Measurements from ENCODE around the gene PKNOX2. TPM values are rescaled to one million over a fixed set of nuclear protein-coding genes. Genes with fewer than 3 reads are reported as not detected.

PKNOX2 gene
- total RNA-seq, 6 experiments from 2014 or later, result 0.10 TPM; not detected in 5

DNA sequence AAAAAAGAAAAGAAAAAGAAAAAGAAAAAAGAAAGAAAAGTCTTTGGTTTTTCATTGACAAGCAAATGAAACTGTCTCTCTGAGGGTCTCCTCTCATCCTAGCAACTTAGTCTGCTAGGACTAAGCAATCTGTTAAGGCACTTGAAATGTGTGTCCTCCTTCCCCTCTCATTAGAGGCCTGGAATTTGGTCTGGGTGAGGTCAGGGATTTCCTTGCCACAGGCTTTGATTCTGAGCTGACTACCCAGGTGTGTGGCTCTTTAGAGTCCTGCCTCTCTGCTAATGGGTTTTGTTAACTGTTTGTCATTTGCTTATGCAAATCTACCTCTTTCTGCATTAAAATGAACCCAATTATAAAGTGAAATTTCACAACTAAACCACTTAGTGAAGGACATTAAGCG, 18.3 kb upstream of the PKNOX2 start:
- no peak overlapping the region for H3K27ac Mint-ChIP-seq
- TF ChIP-seq CTCF (IDR thresholded peaks at IDR 0.05), result no peak
- no peak for DNase-seq
- H3K4me3 Mint-ChIP-seq, result no peak overlapping the region
- H3K36me3 Mint-ChIP-seq (ENCODE audit: low read depth), result no peaks in the 10 kb centered on the region
- peaks cover 8% of the 10 kb centered on the region; the same call in 1 of the 2 replicates for H3K4me1 Mint-ChIP-seq (ENCODE audit: low read depth)
- no peaks in the 10 kb centered on the region for H3K9me3 Mint-ChIP-seq
- H3K27me3 Mint-ChIP-seq (ENCODE audit: insufficient read depth), result peaks cover 26% of the 10 kb centered on the region

GRCh38 chr11:125147280-125147679, 17.3 kb upstream of the PKNOX2 start:
- DNase-seq, result no peak
- Mint-ChIP-seq H3K4me3 (no peak overlapping the region), H3K9me3 (no peaks in the 10 kb centered on the region), H3K27me3 (ENCODE audit: insufficient read depth) (peaks cover 28% of the 10 kb centered on the region), H3K4me1 (ENCODE audit: low read depth) (no peaks in the 10 kb centered on the region), H3K36me3 (ENCODE audit: low read depth) (no peaks in the 10 kb centered on the region), H3K27ac (no peak overlapping the region)
- TF ChIP-seq CTCF (IDR thresholded peaks at IDR 0.05), result no peak

DNA sequence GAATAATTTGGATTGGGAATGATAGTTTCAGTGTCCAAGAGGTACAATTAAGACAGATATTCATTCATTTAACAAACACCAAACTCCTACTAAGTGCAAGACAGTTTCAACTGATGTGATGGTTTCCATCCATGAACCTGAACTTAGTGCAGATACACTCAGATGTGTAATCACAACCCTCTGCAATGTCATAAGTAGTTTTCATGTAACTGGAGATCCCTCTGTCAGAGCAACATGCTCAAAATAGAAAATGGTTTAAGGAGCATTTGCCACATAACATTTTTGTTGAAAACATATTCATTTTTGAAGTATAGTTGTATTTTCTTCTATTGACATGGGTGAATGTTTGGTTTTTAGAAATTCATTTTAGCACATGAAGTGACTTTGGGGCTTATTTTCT, 16.5 kb upstream of the PKNOX2 start:
- Mint-ChIP-seq H3K27me3 (ENCODE audit: insufficient read depth) (peaks cover 31% of the 10 kb centered on the region), H3K4me3 (no peak overlapping the region), H3K36me3 (ENCODE audit: low read depth) (no peaks in the 10 kb centered on the region), H3K4me1 (ENCODE audit: low read depth) (no peaks in the 10 kb centered on the region), H3K9me3 (no peaks in the 10 kb centered on the region), H3K27ac (no peak overlapping the region)
- no peak for TF ChIP-seq CTCF (IDR thresholded peaks at IDR 0.05)
- DNase-seq, result no peak

GRCh38 chr11:125148743-125149142, 15.8 kb upstream of the PKNOX2 start:
- Mint-ChIP-seq H3K9me3 (no peaks in the 10 kb centered on the region), H3K27me3 (ENCODE audit: insufficient read depth) (peaks cover 31% of the 10 kb centered on the region), H3K4me3 (no peak overlapping the region), H3K4me1 (ENCODE audit: low read depth) (no peaks in the 10 kb centered on the region), H3K27ac (no peak overlapping the region), H3K36me3 (ENCODE audit: low read depth) (no peaks in the 10 kb centered on the region)
- no peak for DNase-seq
- no peak for TF ChIP-seq CTCF (IDR thresholded peaks at IDR 0.05)

DNA sequence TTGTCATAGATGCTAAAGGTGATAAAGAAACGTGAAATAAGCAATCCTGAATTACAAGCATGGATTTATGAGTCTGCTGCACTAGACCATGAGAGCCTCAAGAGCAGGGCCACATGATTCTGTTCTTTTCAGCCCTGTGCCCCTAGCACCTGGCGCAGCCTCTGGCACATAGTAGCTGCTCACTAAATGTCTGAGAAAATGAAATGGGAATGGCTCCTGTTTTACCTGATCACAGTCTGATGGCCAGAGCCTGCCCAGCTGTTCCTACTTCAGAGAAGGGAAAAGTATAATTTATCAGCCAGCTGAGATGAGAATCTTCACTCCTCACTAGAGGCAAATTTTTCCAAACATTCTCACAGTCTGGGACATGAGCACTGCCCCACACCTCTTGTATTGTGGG, 10.7 kb upstream of the PKNOX2 start:
- Mint-ChIP-seq H3K4me1 (ENCODE audit: low read depth) (no peaks in the 10 kb centered on the region), H3K27ac (no peak overlapping the region), H3K27me3 (ENCODE audit: insufficient read depth) (peaks cover 33% of the 10 kb centered on the region), H3K36me3 (ENCODE audit: low read depth) (no peaks in the 10 kb centered on the region), H3K9me3 (no peaks in the 10 kb centered on the region), H3K4me3 (no peak overlapping the region)
- DNase-seq, result no peak
- no peak for TF ChIP-seq CTCF (IDR thresholded peaks at IDR 0.05)

Data from HFFc6 (cell line).